ENCODE results near the gene GNA15.

GNA15 gene

DNA sequence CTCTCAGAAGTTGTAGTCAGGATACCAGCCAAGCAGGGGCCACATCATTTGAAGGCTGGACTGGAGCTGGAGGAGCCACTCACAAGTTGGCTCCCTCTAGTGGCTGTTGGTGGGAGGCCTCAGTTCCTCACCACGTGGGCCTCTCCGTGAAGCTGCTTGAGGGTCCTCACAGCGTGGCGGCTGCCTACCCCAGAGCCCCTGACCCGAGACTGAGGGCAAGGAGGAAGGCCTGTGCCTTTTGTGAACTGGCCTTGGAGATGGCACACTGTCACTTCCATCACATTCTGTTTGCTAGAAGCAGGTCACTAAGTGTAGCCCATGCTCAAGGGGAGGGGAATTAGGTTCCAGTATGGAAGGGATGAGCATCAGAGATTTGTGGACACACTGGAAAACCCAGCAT, 27.1 kb upstream of the GNA15 start:
- Histone ChIP-seq H3K36me3 (ENCODE audit: control insufficient read depth, low read length) (no peaks in the 10 kb centered on the region), H4K20me1 (ENCODE audit: control insufficient read depth, insufficient read depth, low read depth, low read length) (peaks cover 5% of the 10 kb centered on the region; the same call in 1 of the 2 replicates), H3K79me2 (ENCODE audit: control insufficient read depth, low read length) (peaks cover 6% of the 10 kb centered on the region; the same call in 1 of the 2 replicates), H3K9me2 (replicated peaks; ENCODE audit: control insufficient read depth, low read length) (no peaks in the 10 kb centered on the region), H3K27me3 (ENCODE audit: control insufficient read depth, low read length) (no peaks in the 10 kb centered on the region), H3K4me2 (ENCODE audit: low read length) (no peak overlapping the region), H3K4me1 (ENCODE audit: control insufficient read depth, low read length) (peaks cover 9% of the 10 kb centered on the region), H3K9me3 (ENCODE audit: control insufficient read depth, insufficient read depth, low read length) (no peaks in the 10 kb centered on the region), H3K27ac (ENCODE audit: low read depth, low read length) (no peak overlapping the region), H3K4me3 (ENCODE audit: low read length) (no peak overlapping the region), H3F3A (ENCODE audit: control insufficient read depth, insufficient read depth) (no peaks in the 10 kb centered on the region)
- no peak for TF ChIP-seq EZH2phosphoT487 (IDR thresholded peaks at IDR 0.05; ENCODE audit: borderline replicate concordance, low read length)
- peak; percentile 97 for TF ChIP-seq CTCF (IDR thresholded peaks at IDR 0.05; ENCODE audit: low read depth, low read length, poor library complexity, severe bottlenecking)

- no peaks in the 10 kb centered on the region for H3K36me3 ChIP-seq (ENCODE audit: control insufficient read depth, low read length)
- H3K27ac ChIP-seq (ENCODE audit: low read depth, low read length) = no peak overlapping the region
- H3K4me1 ChIP-seq (ENCODE audit: control insufficient read depth, low read length) = peaks cover 4% of the 10 kb centered on the region; the same call in 1 of the 2 replicates
- no peaks in the 10 kb centered on the region for H3K9me3 ChIP-seq (ENCODE audit: control insufficient read depth, insufficient read depth, low read length)
- H3K79me2 ChIP-seq (ENCODE audit: control insufficient read depth, low read length) = peaks cover 2% of the 10 kb centered on the region; the same call in 1 of the 2 replicates
- TF ChIP-seq CTCF (IDR thresholded peaks at IDR 0.05; ENCODE audit: low read depth, low read length, poor library complexity, severe bottlenecking) (no peak), EZH2phosphoT487 (IDR thresholded peaks at IDR 0.05; ENCODE audit: borderline replicate concordance, low read length) (no peak)
- no peaks in the 10 kb centered on the region for H3K9me2 ChIP-seq (replicated peaks; ENCODE audit: control insufficient read depth, low read length)
- no peak overlapping the region for H3K4me3 ChIP-seq (ENCODE audit: low read length)
- H3K4me2 ChIP-seq (ENCODE audit: low read length) = no peak overlapping the region
- no peaks in the 10 kb centered on the region for H3F3A ChIP-seq (ENCODE audit: control insufficient read depth, insufficient read depth)
- H4K20me1 ChIP-seq (ENCODE audit: control insufficient read depth, insufficient read depth, low read depth, low read length) = peaks cover 2% of the 10 kb centered on the region; the same call in 1 of the 2 replicates
- H3K27me3 ChIP-seq (ENCODE audit: control insufficient read depth, low read length) = no peaks in the 10 kb centered on the region
These were observed 26.3 kb upstream of the GNA15 start for GRCh38 chr19:3109491-3109890.

- peaks cover 4% of the 10 kb centered on the region; the same call in 1 of the 2 replicates for H3K4me1 ChIP-seq (ENCODE audit: control insufficient read depth, low read length)
- H3K9me3 ChIP-seq (ENCODE audit: control insufficient read depth, insufficient read depth, low read length) = no peaks in the 10 kb centered on the region
- H3F3A ChIP-seq (ENCODE audit: control insufficient read depth, insufficient read depth) = no peaks in the 10 kb centered on the region
- TF ChIP-seq EZH2phosphoT487 (IDR thresholded peaks at IDR 0.05; ENCODE audit: borderline replicate concordance, low read length) (no peak), CTCF (IDR thresholded peaks at IDR 0.05; ENCODE audit: low read depth, low read length, poor library complexity, severe bottlenecking) (no peak)
- no peak overlapping the region for H3K27ac ChIP-seq (ENCODE audit: low read depth, low read length)
- no peaks in the 10 kb centered on the region for H4K20me1 ChIP-seq (ENCODE audit: control insufficient read depth, insufficient read depth, low read depth, low read length)
- no peaks in the 10 kb centered on the region for H3K79me2 ChIP-seq (ENCODE audit: control insufficient read depth, low read length)
- no peaks in the 10 kb centered on the region for H3K27me3 ChIP-seq (ENCODE audit: control insufficient read depth, low read length)
- H3K9me2 ChIP-seq (replicated peaks; ENCODE audit: control insufficient read depth, low read length) = no peaks in the 10 kb centered on the region
- H3K36me3 ChIP-seq (ENCODE audit: control insufficient read depth, low read length) = no peaks in the 10 kb centered on the region
- no peak overlapping the region for H3K4me2 ChIP-seq (ENCODE audit: low read length)
- no peak overlapping the region for H3K4me3 ChIP-seq (ENCODE audit: low read length)
These were observed 25.6 kb upstream of the GNA15 start for GRCh38 chr19:3110126-3110825.
